HG03575 (cell line): Measurements from ENCODE around the gene OR10Z1.

Experiments
- ATAC-seq: cut with Tn5 transposase; IDR thresholded peaks from one replicate; pipeline ENCODE4 v1.9.1; 2021; ENCODE audit not compliant: unreplicated experiment, insufficient number of reproducible peaks, low FRiP score; ENCODE audit errors: extremely low read depth

OR10Z1 gene, protein sequence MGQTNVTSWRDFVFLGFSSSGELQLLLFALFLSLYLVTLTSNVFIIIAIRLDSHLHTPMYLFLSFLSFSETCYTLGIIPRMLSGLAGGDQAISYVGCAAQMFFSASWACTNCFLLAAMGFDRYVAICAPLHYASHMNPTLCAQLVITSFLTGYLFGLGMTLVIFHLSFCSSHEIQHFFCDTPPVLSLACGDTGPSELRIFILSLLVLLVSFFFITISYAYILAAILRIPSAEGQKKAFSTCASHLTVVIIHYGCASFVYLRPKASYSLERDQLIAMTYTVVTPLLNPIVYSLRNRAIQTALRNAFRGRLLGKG

DNA sequence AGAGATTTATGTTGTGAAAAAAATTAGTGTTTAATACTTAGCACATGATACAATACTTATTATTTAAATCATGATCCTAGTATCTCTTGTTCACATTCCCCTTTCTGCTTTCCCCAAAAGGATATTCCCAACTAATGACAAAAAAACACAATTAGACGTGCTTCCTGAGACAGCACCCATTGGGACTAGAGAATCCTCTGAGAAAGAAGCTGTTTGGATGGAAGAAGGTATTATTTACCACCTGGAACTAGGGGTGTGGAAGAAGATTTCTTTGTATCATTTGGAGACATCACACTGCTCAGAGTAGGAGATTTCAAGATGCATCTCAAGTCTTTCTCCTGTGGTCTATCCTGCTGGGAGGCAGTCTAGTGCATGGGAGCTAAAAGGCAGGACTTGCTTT is at the start of gene OR10Z1:
TSS of gene OR10Z1 (plus strand) at position 301 of the 400 bp plus-strand sequence. CDS start 1,171 bp downstream, outside the sequence.
- no peak for ATAC-seq

DNA sequence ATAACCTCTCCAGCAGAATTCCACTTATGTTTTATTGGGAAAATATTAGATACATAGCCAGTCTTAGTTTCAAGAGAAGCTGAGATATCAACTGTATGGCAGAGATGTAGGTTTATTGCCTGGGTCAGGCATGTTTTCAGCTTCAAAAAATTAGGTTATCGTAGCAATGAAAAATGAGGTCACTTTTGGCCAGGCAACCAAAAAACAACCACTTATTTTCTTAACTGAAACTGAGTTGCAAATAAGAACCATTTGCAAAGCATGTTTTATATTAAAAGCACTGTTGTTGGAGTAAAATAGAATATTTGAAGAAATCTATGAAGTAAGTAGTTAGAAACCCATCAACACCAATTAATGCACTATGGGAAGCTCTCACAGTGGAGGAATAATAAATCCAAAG is 45.4 kb upstream of the OR10Z1 start:
- ATAC-seq, result no peak

DNA sequence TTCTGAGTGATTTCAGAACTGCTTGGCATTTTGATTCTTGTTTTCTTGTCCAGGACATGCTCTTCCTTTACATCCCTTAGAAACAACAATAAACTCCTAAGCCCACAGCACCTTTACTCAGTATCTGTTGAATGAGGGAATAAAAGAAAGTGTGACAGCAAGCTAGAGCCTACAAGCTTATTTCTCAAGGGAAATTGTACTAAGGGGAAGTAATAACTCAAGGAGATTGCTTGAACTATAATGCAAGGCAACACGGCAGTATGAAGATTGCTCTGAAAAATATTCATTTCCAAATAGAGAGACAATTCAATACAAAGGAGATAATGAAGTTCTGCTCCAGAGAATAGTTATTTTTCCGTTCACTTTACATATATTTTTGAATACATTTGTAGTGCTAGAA is 41.2 kb upstream of the OR10Z1 start:
- no peak for ATAC-seq

DNA sequence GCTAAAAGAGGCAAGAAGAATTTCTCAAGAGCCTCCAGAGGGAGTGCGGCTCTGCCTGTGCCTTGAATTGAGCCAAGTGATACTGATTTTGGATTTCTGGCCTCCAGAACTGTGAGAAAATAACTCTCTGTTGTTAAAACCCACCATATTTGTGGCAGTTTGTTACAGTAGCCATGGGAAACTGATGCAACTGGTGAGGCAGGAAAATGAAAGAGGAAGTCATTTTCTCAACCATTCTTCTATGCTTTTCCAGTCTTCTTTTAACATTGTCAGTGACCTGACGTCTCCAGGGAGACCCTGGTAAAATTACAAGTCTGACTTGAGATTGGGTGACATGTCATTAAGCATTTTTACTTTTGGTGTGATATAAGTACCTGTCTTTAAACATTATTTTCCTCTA is 40.5 kb upstream of the OR10Z1 start:
- no peak for ATAC-seq

DNA sequence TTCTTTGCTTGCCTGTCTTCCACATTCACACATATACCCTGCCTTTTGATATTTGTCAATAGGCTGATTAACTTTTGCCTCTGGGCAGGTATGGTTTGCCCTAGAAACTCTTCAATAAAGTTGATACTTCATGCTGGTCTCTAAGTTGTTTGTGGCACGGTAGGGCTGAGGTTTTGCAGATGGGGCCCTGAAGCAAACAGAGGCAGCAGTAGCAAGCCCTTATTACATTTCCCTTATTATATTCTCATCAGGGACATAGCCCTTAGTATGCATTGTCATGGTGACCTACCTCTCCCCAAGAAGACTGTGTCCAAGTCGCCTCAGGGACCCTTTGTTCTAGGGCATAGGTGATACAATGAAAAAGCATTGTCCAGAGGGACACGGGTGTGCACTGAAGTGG is 34.6 kb upstream of the OR10Z1 start, which contains the start of gene OR6P1:
TSS of gene OR6P1 (minus strand) at position 101 of the 400 bp plus-strand sequence. CDS start 6,976 bp downstream, outside the sequence.
- ATAC-seq, result no peak

DNA sequence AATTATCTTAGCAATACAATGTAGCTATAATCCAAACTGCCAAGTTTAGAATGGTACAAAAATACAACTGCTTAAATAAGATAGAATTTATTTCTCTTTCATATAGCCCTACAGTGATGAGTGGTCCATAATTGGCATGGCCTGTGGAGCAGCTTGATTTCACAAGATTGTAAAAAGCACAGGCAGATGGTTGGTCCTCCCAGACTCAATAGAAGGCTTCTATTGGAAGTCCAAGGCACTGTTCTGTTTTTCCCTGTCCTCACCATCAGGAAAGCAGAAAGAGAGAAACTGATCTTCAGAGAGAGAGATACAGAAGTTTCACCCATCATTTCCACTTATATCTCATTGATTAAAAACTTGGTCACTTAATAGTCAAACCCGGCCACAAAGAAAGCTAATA is 32.8 kb upstream of the OR10Z1 start:
- no peak for ATAC-seq

DNA sequence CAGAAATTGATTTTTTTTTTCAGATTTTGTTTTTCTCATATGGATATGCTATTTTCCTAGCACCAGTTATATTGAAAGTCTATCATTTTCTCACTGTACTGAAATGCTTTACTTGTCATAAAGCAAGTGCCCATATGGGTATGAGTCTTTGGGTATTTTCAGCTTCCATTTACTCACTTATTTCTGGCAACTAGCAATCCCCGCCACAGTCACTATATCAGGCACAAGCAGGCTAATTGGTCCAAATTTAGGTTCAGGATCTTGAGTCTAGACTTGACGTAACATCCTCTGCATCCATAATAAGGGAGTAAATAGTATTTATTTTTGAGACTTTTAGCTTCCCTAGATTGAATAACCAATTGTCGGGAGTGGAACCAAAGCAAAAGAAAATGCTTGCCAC is 27.5 kb upstream of the OR10Z1 start:
- no peak for ATAC-seq

DNA sequence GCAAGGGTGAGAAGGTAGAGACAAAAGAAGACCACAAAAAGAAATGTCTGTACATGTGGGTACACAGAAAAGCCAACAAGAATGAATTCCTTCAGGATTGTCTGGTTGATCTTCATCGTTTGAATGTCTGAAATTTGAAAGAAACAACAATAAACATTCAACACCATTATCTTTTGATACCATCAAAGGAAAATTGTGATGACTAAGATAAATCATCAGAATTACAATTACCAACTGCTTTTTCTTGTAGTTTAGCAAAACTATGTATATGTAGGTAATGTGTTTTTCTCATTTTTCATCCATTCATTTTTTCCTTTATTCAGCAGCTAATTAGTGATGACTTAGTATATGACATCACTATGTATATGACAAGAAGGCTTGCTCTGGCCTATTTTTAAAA is 25.3 kb upstream of the OR10Z1 start, which contains the start of gene OR10X1:
TSS of gene OR10X1 (minus strand) at position 167 of the 400 bp plus-strand sequence. CDS start at position 167, 0 bp downstream.
- no peak for ATAC-seq

DNA sequence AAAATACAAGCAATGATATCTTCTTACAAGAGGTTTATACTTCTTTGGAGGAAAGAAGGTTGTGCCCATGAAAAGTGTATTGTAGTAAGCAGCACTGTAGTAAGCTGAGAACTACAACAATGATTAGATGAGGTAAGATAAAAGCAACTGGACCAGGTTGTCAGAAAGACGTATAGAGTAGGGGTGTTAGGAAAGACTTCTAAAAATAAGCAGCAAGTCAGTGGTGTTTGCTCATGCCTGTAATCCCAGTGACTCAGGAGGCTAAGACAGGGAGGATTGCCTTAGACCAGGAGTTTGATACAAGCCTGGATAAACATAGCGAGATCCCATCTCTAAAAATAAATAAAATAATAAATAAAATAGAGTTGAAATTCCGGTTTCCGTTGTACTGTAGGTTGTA is 21.1 kb upstream of the OR10Z1 start:
- ATAC-seq, result no peak

DNA sequence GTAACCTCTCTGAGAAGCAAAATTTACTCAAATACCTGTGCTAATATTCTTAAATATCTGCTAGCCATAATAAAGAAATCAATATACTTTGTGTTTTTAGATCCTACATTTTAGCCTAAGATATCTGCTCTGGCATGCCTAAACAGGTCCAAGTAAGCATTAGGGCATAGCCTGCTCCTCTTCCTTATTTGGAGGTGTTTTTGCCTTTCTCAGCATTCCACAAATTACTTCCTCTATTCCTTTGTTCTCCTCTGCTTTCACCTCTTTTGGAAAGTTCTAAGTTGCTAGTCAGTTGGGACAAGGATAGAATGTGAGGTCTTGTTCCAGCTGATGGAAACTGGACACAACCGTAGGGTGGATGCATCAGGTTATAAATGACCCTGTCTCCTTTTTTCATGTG is 18.1 kb upstream of the OR10Z1 start:
- ATAC-seq, result no peak

DNA sequence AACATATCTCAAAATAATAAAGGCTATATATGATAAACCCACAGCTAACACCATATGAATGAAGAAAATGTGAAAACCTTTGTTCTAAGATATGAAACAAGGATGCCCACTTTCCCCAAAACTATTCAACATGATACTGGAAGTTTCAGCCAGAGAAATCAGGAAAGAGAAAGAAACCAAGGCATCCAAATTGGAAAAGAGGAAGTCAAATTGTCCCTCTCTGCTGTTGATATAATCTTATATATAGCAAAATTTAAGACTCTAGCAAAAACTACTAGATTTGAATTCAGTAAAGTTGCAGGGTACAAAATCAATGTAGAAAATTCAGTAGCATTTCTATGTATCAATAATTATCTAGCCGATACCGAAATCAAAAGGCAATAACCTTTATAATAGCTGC is 4.3 kb upstream of the OR10Z1 start:
- ATAC-seq, result no peak

DNA sequence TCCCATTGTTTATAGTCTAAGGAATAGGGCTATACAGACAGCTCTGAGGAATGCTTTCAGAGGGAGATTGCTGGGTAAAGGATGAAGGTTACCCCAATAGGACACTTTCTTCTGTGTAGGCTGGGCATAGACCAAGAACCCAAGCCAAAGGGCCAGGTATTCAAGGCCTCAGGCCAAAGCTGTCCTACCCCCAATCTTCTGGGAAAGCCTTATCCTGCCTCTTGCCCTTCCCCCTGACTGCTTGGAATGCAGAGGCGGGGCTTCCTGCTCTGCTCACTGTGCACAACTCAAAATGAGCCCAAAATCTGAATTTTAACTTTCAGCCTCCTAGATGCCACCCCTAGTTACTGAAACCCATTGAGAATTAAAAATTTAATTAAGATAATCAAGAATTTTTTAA is 2.2 kb downstream of the OR10Z1 start:
- no peak for ATAC-seq

DNA sequence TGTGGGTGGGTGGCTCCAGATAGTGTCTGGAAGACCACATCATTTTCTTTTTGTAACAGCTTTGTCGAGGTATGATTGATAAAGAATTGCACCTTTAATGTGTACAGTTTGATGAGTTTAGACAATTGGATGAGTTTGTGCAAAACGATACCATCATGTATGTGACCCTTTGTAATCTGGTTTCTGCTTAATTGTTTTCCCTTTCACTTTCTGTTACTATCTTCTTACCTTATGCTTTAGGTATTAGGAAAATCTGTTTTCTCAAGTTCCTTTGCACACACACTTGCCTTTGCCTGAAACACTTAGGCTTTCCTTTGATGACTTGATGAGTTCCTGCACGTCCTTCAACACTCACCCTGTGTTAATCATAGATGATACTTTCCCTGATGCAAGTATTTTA is 6.8 kb downstream of the OR10Z1 start:
- no peak for ATAC-seq

DNA sequence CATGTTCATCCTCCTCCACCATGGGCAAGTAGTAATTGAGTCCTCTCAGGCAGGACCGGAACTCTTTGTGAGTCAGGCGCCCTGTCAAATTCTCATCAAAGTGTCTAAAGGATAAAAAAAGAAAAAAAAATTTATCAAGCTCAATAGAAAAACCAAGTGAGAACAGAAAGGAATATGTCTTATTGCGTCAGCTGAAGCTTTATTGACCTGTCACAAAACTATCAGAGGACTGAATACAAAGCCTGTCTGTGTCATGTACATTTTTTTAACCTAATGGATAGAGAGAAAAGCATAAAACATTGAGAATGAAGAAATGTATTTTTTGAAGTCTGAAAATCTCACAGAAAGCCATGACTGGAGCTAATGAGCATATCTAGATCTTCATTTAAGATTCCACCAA is 8.7 kb downstream of the OR10Z1 start:
- ATAC-seq, result no peak

DNA sequence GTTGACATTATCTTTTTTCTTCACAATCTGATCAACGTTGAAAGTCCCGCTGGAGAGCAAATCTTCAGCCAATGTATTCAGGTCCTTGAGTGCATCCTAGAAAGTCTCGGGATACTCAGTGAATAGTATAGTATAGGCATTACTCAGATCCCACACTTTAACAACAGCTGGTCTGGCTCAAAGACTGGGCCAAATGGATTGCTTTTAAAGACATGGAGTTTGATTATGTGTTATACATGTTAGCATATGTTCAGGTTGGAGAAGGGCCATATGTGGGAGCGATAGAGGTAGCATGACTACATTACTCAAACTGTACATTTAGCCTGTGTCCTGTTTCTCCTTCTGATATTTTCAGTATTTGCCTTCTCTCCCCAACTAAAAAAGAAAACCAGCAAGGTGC is 33.1 kb downstream of the OR10Z1 start:
- ATAC-seq, result no peak

DNA sequence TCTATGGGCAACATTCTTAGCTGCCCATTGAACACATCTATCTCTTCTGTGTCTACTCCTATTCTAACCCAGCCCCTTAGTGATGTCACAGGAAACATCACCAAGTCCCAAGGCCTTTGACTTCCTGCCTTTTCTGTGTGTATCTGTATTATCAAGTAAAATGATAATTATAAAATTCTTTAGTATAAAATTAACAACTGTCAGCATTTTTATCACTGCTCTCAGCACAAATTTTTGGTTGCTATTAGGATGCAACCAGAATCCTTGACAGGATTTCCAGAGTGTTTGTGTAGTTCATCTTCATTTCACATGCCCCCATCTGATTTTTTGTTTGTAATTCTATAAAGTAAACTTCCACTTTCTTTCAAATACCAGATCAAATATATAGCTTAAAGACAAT is 33.8 kb downstream of the OR10Z1 start:
- no peak for ATAC-seq

DNA sequence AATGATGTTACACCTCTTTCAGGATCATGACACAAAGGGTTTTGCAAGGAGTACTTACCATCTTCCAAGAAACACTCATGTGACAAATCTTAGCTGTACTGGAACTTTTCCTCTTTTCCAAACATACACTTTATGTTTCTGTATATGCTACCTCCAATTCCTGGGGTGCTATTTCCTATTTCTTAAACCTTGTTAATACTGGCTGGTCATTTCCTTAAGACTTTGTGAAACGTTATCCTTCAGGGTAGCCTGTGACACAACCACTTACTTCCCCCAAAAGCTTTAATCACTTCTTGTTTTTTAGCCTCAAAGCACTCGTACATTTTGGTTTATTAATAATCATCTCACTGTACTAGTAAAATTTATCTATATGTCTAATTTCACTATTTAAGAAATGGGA is 39.4 kb downstream of the OR10Z1 start:
- ATAC-seq, result no peak

DNA sequence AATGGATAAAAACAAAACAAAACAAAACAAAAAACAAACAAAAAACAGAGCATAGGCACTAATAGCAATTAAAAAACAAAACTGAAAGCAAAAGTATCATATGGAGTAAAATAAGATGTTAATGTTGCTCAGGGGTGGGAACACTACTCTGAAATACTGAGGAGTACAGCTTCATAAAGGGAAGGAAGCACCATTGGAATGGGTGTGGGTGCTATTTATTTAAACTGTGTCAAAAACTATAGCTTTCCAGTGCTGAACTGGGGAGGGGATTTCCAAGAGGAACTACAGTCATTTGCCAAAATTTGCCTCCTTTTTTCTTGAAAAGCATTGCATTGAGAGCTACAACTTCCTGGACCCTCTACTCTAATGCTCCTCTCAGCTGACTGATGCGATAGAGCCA is 41.4 kb downstream of the OR10Z1 start:
- ATAC-seq, result no peak

DNA sequence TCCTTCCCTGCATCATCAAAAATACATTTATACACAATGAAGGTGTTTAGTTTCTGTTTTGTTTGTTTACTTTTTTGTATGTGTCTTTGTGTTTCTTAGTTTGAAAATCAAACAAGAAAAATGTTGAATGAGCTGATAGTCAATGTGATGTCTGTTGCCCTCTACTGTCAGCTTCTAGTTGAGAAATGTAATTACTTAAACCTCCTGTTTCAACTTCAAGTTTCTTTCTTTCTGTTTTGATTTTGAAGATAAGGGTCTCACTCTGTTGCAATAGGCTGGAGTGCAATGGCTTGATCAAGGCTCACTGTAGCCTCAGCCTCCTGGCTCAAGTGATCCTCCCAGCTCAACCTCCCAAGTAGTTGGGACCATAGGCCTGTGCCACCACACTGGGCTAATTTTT is 44.0 kb downstream of the OR10Z1 start:
- ATAC-seq, result no peak

DNA sequence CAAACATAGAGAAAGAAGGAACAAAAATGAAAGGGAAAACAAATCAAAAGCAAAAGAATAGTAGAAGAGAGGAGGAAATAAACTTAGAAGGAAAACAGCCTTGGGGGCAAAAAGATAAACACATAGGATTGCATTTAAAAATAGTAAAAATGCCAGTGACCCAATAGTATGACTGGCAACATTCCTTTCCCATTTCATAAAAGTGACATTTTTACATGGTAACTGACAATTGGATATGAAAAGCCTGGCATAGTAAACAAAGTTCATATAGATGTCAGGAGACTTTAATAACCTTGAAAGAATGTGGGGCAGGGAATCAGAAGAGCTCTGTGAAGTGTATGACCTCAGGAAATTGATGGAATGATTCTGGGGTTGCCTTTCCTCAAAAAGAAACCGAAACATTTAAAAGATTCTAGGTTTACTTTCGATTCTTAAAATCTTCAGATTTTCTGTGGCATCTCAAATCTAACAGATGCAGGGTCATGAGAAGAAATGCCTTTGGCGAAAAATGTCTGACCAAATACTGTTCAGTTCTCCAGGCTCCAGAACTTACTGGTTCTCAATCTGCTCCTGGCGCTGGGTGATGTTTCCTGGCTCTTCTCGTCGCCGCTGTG is 47.8 kb downstream of the OR10Z1 start:
- ATAC-seq, result no peak

DNA sequence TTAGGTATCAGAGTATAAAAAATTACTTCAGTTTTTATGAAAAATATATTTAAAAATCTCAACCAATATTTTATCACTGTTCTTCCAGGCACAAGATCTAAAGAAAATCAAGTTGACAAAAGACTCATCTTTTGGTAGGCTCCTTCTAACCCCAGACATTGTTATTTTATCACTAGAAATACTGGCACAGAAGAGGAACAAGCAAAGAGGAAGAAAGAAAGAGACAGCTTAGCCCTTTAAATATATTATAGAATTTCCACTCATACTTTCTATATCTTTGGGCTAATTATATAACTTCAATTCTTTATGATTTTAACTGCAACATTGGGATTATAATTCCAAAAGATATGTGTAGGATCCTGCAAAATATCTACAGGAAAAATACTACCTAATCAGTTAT is 49.0 kb downstream of the OR10Z1 start:
- no peak for ATAC-seq
